HCT116 (cell line): ENCODE results near the gene ARHGAP18. TPM values are rescaled to one million over a fixed set of nuclear protein-coding genes. Genes with fewer than 3 reads are reported as not detected.

Experiments used
- ATAC-seq: fragments of 200-7000 bp; cut with Tn5 transposase; 2 replicates; pipeline ENCODE4 v1.9.1; 2020; ENCODE audit warnings: mild to moderate bottlenecking, moderate library complexity
- BruUV-seq: library from RNA; stranded (reverse); fragments of 400-500 nt; replicated peaks from 2 replicates; lab custom pipeline; 2021; lab: Mats Ljungman, UMichigan
- CTCF ChIA-PET: fragments of 300-600 bp; sonication (Branson Sonifier 250); formaldehyde crosslinking; loops from one replicate; lab custom pipeline; 2021; ENCODE audit warnings: antibody characterized with exemption; lab: Charles Lee
- POLR2A ChIA-PET: fragments of 300-600, 350-600 bp; sonication (Branson Sonifier 250); formaldehyde crosslinking; loops from one replicate; lab custom pipeline; 2021; ENCODE audit warnings: antibody characterized with exemption; lab: Charles Lee
- RAD21 ChIA-PET, 2 experiments: fragments of 300-600 bp; sonication (Branson Sonifier 250); formaldehyde crosslinking; loops; one replicate each; lab custom pipeline; 2023; ENCODE audit warnings: low total read pairs in 2 of 2; ENCODE audit not compliant: uncharacterized antibody in 2 of 2, unreplicated experiment in 2 of 2, low non-redundant PET in 1 of 2; lab: Charles Lee
- DNase-seq: peaks from one replicate; pipeline ENCODE4 v3.0.0-alpha.2; 2010; ENCODE audit warnings: low read depth, low spot score
- H2AFZ ChIP-seq: fragments of 200-600 bp; shearing (Covaris generic), sonication (generic); 2 replicates; pipeline ENCODE4 v1.6.1; 2017; ENCODE audit warnings: low read depth, mixed run types, mixed read lengths, antibody characterized with exemption, low read length; ENCODE audit not compliant: poor library complexity, severe bottlenecking
- H3K27ac ChIP-seq: 2 replicates; pipeline ENCODE4 v1.5.1; 2012; ENCODE audit warnings: low read depth, low read length
- H3K27me3 ChIP-seq: fragments of 200-600 bp; sonication (generic); 2 replicates; pipeline ENCODE4 v1.6.1; 2016; ENCODE audit warnings: mixed run types, low read length, mixed read lengths; ENCODE audit not compliant: insufficient read depth
- H3K36me3 ChIP-seq, 2 experiments: fragments of 200-500 bp in 1 of 2; fragments of 200-600 bp in 1 of 2; sonication (Bioruptor generic) in 1 of 2; sonication (generic) in 1 of 2; 2 replicates each; pipeline versions ENCODE4 v1.5.1 to v1.6.1; 2014 to 2016; ENCODE audit warnings: low read length in 2 of 2, inconsistent platforms in 1 of 2, mixed read lengths in 1 of 2, mixed run types in 1 of 2; ENCODE audit not compliant: insufficient read depth in 2 of 2, control insufficient read depth in 1 of 2
- H3K4me1 ChIP-seq, 2 experiments: fragments of 200-600 bp in 1 of 2; sonication (generic) in 1 of 2; 2 replicates each; pipeline versions ENCODE4 v1.5.1 to v1.6.1; 2012 to 2017; ENCODE audit warnings: low read length in 2 of 2, inconsistent platforms in 1 of 2, mild to moderate bottlenecking in 1 of 2, mixed read lengths in 1 of 2, mixed run types in 1 of 2, moderate library complexity in 1 of 2; ENCODE audit not compliant: insufficient read depth in 2 of 2, control insufficient read depth in 1 of 2
- H3K4me2 ChIP-seq: fragments of 200-600 bp; sonication (generic); 2 replicates; pipeline ENCODE4 v1.6.1; 2017; ENCODE audit warnings: mixed run types, low read length, mixed read lengths
- H3K4me3 ChIP-seq, 2 experiments: fragments of 200-600 bp in 1 of 2; sonication (generic) in 1 of 2; replicated peaks in 1 of 2; 2 replicates each; pipeline ENCODE4 v1.5.1; 2011 to 2016; ENCODE audit warnings: low read length in 2 of 2, control low read depth in 1 of 2, low read depth in 1 of 2, mild to moderate bottlenecking in 1 of 2, mixed read lengths in 1 of 2, mixed run types in 1 of 2
- H3K79me2 ChIP-seq: fragments of 200-600 bp; sonication (generic); 2 replicates; pipeline ENCODE4 v1.6.1; 2017; ENCODE audit warnings: mild to moderate bottlenecking, mixed run types, low read length, moderate library complexity, mixed read lengths; ENCODE audit not compliant: insufficient read depth
- H3K9ac ChIP-seq: fragments of 200-600 bp; sonication (generic); 2 replicates; pipeline ENCODE4 v1.6.1; 2016; ENCODE audit warnings: low read length, mixed read lengths
- H3K9me2 ChIP-seq: fragments of 200-600 bp; sonication (generic), shearing (Covaris generic); 2 replicates; pipeline ENCODE4 v1.6.1; 2017; ENCODE audit warnings: mixed run types, mild to moderate bottlenecking, moderate library complexity; ENCODE audit not compliant: insufficient read depth
- H3K9me3 ChIP-seq, 2 experiments: fragments of 200-500 bp in 1 of 2; fragments of 200-600 bp in 1 of 2; sonication (Bioruptor generic) in 1 of 2; sonication (generic) in 1 of 2; 2 replicates each; pipeline ENCODE4 v1.6.1; 2014 to 2017; ENCODE audit warnings: low read length in 2 of 2, mixed read lengths in 2 of 2, inconsistent platforms in 1 of 2, low read depth in 1 of 2, mild to moderate bottlenecking in 1 of 2, mixed run types in 1 of 2, moderate library complexity in 1 of 2; ENCODE audit not compliant: control insufficient read depth in 1 of 2, insufficient read depth in 1 of 2
- H4K20me1 ChIP-seq: fragments of 200-600 bp; sonication (generic), shearing (Covaris generic); 2 replicates; pipeline ENCODE4 v1.6.1; 2017; ENCODE audit warnings: mixed run types, mild to moderate bottlenecking, moderate library complexity; ENCODE audit not compliant: insufficient read depth
- CEBPB ChIP-seq: IDR thresholded peaks from 2 replicates; pipeline ENCODE4 v1.6.1; 2012; ENCODE audit warnings: low read depth
- POLR2A ChIP-seq: IDR thresholded peaks from 2 replicates; pipeline ENCODE4 v1.7.0; 2011; ENCODE audit warnings: borderline replicate concordance; ENCODE audit not compliant: insufficient read depth, insufficient read length; ENCODE audit errors: extremely low read depth
- POLR2AphosphoS5 ChIP-seq: IDR thresholded peaks from 2 replicates; pipeline ENCODE4 v1.6.1; 2011; ENCODE audit warnings: mild to moderate bottlenecking, low read depth, low read length, moderate library complexity
- RAD21 ChIP-seq: IDR thresholded peaks from 2 replicates; pipeline ENCODE4 v1.6.1; 2012; ENCODE audit warnings: low read depth, mild to moderate bottlenecking
- REST ChIP-seq: IDR thresholded peaks from 2 replicates; pipeline ENCODE4 v1.6.1; 2012; ENCODE audit warnings: low read depth
- intact Hi-C: fragments of 100-400 bp; cut with micrococcal nuclease; formaldehyde crosslinking; loops from 2 replicates; pipeline ENCODE4 v1.10.0; 2022
- total RNA-seq: library from RNA; stranded (reverse); gene quantifications from one replicate; pipeline ENCODE4 v1.2.1, GENCODE V29; 2021; ENCODE audit not compliant: unreplicated experiment
- TF ChIP-seq, protein P1 (sequence below): IDR thresholded peaks from 2 replicates; pipeline ENCODE4 v1.6.1; 2011; ENCODE audit warnings: mild to moderate bottlenecking, low read length, moderate library complexity; ENCODE audit not compliant: insufficient replicate concordance; ENCODE audit errors: extremely low read depth

ARHGAP18 gene
- total RNA-seq, 1 experiment from 2014 or later, result 70.3 TPM

GRCh38 chr6:129673748-129674147 is 36.2 kb downstream of the ARHGAP18 start:
- H3K4me1 ChIP-seq, result peaks cover 88 to 90% of the 10 kb centered on the region in 2 experiments
- H3K4me2 ChIP-seq, result peak overlapping the region; percentile 77
- H3K4me3 ChIP-seq, result peak overlapping the region in 1 of 2 experiments; percentile 42; a peak in 2 of 4 replicates
- peak overlapping the region; percentile 97 for H3K27ac ChIP-seq
- intact Hi-C loops, result loop anchor here (2.0 kb wide), 1 partner anchor 75 kb away; no protein-coding TSS in a partner anchor
- DNase-seq (no peak), ATAC-seq (no peak)
- POLR2A ChIA-PET, result interaction anchor here (0.9 to 2.0 kb wide), 8 partner anchors 8 to 173 kb away, joined by 3 to 8 read pairs (median 5); no protein-coding TSS in a partner anchor
- no peaks in the 10 kb centered on the region for H3K9me2 ChIP-seq
- no peaks in the 10 kb centered on the region for H4K20me1 ChIP-seq
- H3K36me3 ChIP-seq, result no peaks in the 10 kb centered on the region
- H2AFZ ChIP-seq, result no peak overlapping the region
- H3K27me3 ChIP-seq, result no peaks in the 10 kb centered on the region
- TF ChIP-seq CEBPB (no peak), REST (no peak), RAD21 (no peak), POLR2AphosphoS5 (no peak), POLR2A (no peak)
- TF ChIP-seq, protein P1, sequence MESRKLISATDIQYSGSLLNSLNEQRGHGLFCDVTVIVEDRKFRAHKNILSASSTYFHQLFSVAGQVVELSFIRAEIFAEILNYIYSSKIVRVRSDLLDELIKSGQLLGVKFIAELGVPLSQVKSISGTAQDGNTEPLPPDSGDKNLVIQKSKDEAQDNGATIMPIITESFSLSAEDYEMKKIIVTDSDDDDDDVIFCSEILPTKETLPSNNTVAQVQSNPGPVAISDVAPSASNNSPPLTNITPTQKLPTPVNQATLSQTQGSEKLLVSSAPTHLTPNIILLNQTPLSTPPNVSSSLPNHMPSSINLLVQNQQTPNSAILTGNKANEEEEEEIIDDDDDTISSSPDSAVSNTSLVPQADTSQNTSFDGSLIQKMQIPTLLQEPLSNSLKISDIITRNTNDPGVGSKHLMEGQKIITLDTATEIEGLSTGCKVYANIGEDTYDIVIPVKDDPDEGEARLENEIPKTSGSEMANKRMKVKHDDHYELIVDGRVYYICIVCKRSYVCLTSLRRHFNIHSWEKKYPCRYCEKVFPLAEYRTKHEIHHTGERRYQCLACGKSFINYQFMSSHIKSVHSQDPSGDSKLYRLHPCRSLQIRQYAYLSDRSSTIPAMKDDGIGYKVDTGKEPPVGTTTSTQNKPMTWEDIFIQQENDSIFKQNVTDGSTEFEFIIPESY, result no peak
- CTCF ChIA-PET, result interaction anchor here (1.1 to 2.7 kb wide), 4 partner anchors 10 to 172 kb away, joined by 4 to 11 read pairs (median 6); no protein-coding TSS in a partner anchor
- no peaks in the 10 kb centered on the region for H3K9me3 ChIP-seq
- no TSS peak for BruUV-seq
- H3K79me2 ChIP-seq, result peaks cover 82% of the 10 kb centered on the region
- RAD21 ChIA-PET, result interaction anchor here in 1 of 2 experiments (0.9 kb wide), 1 partner anchor 12 kb away, joined by 3 read pairs; no protein-coding TSS in a partner anchor
- H3K9ac ChIP-seq, result peak overlapping the region; percentile 66; the same call in 1 of the 2 replicates
